Endometrium (tissue), 2 donors: Measurements from ENCODE around the gene APBA2.

Source experiments
- FAIRE-seq: peaks from 2 replicates; lab custom pipeline; 2012; peaks lifted over from hg19 to GRCh38; lab: Jason Lieb, UNC
- donor health status: control.
- donor health status: control.

The APBA2 gene

DNA sequence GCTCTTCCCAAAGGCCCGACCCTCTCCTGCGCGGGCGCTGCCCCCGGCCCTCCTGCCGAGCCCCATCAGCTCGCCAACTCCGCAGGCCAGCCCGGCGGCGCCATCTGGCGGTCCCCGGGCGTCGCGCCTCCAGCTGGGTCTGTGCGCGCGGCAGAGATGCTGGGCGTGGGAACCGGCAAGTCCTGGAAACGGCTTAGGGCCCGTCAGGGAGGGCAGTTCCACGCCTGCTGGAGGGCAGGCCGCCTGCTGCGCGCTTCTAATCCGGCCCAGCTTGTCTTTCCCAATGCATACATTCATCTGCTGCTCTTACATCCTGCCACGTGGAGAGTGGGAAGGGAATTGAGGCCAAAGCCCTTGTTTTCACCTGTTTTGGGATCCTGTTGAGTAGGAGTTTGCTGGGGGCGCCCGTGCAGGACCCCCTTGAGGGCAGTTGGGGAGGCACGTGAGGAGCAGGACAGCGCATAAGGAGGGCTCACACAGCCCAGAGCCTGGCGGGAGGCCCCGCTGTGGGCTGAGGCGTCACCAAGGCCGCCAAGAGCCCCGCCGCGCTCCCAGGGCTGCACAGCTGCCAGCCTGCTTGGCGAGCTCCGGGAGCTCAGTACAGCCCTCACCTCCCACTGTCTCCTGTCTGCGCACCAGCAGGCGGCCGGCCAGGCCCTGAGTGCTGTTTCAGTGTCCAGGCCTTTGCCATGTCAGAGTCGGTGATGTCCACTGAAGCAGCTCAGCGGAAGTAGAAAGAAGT is 218.2 kb downstream of the APBA2 start:
- no peak for FAIRE-seq

DNA sequence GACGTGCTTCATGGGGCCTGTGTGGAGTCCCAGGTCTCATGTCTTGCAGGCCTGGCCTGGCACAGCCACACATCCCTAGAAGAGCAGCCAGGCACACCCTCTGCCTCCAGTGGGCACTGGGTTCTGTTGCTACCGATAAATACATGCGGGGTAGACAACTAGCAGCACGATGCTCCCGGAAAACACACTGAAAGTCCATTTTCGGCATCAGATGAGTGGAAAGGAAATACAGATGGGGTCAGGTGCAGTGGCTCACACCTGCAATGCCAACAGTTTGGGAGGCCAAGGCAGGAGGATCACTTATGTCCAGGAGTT is 218.7 kb downstream of the APBA2 start:
- no peak for FAIRE-seq

DNA sequence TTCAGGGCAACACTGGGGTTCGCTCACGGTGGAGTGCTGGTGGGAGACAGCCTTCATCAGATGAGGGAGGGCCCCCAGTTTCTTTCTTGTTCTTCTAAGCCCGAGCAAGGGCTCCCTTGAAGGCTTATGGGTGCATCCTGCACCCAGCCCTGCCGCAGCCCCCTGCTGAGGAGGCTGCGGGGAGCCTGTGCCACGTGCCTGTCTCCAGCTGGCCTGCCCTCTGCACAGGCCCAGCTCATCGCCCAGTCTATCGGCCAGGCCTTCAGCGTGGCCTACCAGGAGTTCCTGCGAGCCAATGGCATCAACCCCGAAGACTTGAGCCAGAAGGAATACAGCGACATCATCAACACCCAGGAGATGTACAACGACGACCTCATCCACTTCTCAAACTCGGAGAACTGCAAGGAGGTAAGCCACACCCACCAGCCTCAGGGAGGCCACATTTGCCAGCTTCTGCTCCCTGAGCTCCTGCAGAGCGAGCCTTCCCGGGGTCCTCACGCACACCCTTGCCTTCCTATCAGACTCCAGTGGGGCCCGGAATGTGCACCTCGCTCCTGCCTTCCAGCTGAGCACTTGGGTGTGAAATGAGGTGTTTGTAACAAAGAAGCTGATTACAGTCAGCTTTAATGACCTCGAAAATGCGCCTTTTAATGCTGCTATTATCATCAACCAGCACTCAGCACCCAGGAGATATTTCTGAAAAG is 219.5 kb downstream of the APBA2 start:
- no peak for FAIRE-seq

DNA sequence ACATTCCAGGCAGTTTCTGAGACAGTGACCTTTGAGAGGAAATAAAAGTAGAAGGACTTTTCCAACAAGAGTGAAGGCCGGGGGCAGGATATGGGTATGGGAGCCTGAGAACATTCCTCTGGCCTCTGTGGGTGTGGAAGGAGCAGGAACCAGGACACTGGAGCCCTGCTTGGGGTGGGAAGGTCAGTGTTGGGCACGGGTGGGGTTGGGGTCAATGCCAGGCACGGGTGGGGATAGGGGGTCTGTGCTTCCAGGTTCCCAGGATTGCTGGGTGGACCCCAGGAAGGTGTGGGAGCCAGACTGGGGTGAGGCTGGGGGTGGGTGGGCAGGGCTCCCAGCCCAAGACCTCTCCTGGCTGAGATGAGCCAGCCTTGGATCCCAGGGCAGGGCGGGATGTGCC is 220.3 kb downstream of the APBA2 start:
- FAIRE-seq = no peak

DNA sequence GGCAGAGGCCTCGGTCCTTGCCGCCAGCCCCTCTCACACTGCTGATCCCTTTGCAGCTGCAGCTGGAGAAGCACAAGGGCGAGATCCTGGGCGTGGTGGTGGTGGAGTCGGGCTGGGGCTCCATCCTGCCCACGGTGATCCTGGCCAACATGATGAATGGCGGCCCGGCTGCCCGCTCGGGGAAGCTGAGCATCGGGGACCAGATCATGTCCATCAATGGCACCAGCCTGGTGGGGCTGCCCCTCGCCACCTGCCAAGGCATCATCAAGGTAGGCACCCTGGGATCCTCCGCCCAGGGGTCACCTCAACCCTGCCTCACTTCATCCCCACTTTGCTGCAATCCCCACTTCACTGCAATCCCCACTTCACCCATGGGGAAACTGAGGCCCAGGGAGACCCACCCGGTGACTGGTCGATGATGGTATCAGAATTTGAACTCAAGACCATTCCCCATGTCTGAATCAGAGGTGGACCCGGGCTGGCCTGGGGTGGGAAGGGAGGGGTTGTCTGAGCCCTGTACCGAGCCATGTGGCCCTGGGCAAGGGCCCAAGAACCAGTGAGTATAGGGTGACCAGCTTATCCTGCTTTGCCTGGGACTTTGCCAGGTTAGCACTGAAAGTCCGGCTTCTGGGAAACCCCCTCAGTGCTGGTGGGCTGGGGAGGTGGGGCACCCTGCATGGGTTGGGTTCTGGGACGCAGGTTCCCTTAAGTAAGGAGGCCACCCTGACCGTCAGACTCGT is 220.9 kb downstream of the APBA2 start:
- FAIRE-seq = no peak

DNA sequence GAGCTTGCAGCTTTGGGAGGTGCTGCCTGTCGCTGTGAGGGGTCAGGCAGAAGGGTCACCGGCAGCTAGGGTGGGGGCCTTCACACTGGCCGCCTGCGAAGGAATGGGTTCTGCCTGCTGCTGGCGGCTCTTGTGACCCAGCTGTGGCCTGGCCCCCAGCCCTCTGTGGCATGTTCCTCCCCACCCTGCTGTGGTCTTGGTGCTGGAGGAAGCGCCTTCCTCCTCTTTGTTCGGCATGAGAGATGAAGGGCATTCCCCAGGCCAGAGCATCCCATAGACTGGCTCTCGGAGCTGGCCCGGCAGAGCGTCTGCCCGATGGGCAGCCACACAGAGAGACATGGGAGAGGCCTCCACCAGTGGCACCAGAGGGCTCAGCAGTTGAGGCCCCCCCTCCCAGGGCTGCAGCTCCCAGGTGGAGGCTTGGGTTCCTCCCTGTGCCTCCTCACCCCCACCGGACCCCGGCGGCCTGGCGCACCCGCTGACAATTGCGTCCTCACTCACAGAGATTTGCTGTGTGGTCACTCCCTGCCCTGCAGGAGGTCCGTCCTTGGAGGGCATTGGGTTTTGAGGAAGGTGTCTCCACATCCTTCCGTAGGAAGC is 221.6 kb downstream of the APBA2 start:
- no peak for FAIRE-seq

DNA sequence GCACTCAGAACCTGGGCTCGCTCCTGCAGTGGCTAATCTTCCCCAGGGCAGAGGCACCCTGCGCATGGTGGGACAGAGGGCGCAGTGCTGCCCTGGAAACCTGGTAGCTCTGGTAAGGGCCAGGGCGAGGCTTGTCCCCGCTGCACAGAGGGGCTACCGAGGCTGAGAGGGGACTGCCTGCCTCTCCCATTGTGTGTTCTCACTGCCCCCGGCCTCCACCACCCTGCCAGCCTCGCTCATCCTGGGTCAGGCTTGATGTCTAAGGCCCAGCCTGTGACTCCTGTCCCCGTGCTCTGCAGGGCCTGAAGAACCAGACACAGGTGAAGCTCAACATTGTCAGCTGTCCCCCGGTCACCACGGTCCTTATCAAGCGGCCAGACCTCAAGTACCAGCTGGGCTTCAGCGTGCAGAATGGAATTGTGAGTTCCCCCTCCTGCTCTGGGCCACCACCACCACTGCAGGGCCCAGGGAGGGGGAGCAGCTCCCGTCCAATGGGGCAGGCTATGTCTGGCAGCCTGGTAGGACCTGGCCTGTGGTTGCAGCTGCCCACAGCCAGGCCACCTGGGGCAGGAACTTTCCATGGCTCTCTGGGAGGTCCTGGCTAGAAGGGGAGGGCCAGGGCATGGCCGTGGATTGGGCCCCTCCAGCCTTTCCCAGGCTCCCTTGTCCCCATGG is 222.3 kb downstream of the APBA2 start:
- FAIRE-seq = no peak

DNA sequence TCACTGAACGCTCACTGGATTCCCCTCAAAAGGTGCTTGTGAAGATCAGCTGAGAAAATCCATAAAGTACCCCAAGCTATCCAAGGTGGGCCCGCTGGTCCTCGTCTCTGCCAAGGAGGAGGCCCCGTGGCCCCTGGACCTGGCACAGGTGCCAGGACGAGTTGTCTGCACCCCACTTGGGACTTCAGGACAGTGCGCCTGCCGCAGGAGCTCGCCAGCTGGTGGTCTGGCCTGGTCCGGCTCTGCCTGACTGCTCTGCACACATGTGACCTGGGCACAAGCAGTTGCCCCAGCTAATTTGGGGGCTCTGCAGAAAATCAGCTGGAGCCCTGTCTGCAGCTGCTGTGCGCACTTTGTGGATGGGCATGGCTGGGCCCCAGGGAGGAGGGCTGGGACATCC is 224.0 kb downstream of the APBA2 start:
- FAIRE-seq = no peak

DNA sequence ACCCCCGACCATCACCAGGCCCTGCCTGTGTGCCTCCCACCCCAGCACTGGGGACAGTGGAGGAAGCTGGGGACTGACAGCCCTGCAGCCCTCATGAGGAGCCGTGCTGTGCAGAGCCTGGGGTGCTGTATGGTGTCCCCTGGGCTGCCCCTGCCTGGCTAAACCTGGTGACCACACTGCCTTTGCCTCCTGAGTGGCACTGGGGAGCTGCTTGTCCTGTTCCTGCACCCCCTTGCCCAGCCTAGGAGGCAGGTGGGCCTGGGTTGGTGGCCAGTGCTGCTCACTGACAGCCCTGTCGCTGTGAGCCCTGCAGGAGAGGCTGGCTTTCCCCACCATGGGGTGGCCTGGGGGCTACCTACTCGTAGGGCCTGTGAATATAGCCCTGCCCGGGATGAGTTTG is 224.4 kb downstream of the APBA2 start:
- no peak for FAIRE-seq

DNA sequence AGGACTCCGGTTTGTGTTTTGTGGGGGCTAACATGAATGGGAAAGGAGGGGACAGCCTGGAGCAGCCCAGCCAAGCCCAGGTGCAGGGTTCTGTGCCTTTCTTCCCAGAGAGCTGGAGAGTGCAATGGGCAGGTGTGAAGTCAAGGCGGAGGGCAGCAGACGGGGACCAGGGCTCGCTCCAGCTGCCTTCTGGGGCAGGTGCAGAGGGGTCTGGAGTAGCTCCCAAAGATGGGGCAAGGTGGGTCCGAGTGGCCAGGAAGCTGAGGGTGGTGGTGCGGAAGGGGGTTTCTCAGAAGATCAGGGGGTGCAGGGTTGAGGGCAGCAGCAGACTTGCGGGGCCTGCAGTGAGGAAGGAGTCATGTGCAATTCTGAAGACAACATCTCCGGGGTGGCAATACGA is 225.0 kb downstream of the APBA2 start:
- FAIRE-seq = no peak

DNA sequence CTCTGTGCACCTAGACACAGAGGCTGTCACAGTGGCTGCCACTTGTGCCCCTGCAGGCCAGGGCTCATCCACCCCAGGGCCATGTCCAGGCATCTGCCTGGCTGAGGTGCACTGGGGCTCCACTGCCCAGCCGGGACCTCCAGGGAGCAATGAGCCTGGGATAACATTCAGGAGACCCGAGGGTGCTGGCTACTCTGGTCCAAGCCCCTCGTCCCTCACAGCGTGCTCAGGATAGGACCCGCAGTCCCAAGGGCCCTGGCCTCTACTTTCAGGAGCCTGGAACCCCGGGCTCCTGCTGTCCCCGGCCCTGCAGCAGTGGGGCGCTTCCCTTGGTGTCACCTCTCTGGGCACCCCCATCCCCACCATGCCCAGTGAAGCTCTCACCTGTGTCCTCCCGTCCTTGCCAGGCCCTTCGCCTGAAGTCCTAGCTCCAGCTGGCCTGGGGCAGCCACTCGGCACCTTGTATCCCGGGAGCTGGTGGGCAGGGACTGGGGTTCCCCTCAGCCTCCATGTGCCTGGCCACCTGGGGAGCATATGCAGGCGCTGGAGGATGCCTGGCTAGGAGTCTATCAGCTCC is 226.0 kb downstream of the APBA2 start:
- no peak for FAIRE-seq

DNA sequence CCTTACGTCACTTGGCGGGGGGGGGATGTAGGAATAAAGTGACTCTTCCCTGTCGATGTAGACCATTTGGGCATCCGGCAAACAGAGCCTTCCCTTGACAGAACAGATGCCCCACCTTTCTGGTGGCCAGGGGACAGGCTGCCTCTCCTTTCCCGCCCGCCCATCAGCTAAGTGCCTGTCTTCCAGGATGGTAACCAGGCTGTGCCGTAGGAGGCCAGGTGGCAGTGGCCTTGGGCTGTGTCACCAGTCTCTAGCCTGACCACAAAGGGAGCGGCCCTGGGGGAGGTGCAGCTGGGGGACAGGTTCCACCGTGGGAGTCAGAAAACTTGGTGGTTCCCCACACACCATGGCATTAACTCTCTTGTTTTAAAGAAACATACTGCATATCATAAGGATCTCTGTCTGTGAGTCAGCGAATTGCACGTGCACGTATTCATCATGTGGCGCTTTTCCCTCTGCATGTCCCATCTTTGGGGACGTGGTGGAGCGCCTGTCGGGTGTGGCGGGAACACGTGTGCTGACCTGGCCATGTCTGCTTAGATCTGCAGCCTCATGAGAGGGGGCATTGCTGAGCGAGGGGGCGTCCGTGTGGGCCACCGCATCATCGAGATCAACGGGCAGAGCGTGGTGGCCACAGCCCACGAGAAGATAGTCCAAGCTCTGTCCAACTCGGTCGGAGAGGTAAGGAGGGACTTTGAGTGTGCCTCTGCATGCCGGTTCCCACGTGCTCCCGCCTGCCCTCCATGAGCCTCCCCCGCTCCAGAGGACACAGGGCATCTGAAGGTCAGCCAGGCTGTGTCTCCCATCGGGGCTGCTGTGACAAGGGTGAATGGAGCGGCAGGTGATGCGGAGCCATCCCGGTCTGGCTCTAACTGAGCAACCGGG is 227.8 kb downstream of the APBA2 start:
- no peak for FAIRE-seq

DNA sequence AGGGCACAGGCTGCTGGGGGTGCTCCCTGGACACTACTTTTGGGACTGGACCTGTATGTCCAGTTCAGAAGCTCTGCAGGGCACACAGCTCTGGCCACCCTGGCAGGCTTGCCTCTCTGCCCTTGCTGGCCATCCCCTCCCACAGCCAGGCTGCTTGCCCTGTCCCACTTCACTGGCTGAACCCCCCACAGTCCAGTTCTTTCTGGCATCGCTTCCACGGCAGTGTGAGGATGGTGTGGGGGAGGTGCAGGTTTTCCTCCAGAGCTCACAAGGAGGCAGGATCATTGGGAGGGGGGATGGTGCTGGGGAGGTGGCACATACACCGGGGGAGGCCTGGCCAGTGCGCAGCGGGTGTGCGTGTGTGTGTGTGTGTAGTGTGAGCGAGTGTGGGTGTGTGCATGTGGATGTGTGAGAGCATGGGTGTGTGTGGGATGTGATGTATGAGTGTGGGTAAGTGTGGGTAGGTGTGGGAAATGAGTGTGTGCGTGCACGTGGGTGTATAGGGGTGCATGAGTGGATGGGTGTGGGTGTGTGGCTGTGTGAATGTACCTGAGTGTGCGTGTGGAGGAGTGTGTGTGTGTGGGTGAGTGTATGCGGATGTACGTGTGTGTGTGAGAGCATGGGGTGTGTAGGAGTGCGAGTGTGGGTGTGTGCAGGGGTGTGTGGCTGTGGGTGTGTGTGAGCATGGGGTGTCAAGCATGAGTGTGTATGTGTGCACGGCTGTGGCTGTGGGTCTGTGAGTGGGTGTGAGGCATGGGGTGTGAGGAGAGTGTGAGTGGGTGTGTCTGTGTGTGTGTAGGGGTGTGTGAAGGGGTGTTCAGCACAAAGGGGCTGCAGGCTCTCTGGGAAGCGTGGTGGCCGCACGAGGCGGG is 228.7 kb downstream of the APBA2 start:
- no peak for FAIRE-seq

DNA sequence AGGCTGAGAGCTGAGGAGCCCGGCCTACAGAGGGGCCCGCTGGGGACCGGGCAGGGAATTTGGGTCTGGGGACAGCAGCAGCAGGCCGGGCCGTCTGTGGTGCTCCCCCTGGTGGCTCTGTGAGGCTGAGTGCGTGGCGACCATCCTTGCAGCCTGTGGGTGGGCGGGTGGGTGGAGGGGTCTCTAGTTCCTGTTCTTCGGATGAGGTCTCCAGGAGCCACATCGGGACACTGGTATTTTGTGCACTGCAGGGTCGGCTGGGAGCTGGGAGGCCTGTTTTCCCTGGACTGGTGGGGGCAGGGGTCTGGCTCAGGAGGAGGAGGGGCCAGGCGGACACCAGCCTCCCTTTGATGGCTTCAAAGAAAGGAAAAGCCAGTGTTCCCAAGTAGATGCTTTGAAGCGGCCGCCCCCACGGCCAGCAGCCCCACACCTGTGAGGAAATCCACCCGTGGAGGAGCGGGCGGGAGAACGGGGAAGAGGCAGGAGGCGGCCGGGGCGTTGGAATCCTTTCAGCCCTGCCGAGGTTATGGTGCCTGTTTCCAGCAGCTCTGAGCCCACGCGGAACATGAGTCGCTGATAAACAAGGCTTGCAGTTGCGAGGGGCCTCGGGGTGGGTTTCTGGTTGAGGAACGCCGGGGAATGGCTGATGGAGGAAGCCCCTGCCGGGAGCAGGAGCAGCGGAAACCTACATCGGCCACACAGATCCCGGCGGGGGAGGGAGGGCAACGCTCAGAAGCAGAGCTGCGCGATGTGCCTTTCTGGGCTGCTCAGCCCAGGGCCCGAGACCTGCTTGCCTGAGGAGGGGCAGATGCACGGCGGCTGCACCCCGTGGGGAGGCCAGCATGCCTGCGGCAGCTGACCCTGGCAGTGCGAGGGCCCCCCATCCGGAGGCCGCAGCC is 229.6 kb downstream of the APBA2 start:
- FAIRE-seq = no peak

DNA sequence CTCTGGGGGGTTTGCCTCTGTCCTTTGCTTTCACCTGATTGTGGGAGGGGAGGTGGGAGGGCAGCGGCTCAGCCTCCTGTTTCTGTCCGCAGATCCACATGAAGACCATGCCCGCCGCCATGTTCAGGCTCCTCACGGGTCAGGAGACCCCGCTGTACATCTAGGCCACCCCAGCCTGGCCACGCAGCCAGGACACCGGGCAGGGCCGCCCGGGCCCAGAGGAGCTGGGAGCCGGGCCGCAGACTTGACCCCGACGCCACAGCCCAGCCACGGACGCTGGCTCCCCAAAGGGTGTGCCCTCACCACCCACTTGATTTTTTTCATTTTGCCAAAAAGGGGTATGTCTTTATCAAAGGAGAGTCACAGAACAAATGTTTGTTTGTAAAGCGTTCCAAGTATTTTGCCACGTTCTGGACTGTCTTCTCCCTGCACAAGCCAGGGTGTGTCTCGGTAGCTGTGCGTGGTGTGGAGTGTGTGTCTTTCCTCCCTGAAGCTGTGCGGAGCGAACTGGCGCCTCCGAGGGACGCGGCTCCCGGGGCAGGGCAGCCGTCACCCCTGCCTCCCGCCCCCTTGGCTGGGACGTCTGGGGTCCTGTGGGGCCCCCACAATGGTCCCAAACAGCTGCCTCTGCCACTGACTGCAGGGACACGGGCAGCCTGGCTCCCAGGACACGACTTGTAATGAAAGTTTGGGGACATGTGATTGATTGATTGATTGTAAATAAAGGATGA is 231.4 kb downstream of the APBA2 start:
- no peak for FAIRE-seq

DNA sequence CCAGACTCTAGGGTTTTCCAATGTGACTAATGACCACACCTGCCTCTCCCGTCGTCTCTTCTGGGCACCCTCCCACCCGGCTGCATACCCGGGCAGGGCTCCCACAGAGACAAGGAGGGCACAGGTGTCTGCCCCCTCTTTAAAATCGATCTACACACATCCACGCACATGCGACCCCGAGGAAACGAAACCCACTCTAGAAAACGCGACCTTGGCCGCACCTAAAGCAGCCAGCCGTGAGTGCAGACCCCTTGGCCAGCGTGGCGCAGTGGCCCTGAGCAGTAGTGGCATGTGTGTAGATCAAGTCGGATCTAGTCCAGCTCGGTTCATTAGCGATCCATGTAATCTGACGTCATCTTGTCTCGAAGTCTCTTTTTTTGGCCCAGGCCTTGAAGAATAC is 232.0 kb downstream of the APBA2 start:
- FAIRE-seq = no peak

DNA sequence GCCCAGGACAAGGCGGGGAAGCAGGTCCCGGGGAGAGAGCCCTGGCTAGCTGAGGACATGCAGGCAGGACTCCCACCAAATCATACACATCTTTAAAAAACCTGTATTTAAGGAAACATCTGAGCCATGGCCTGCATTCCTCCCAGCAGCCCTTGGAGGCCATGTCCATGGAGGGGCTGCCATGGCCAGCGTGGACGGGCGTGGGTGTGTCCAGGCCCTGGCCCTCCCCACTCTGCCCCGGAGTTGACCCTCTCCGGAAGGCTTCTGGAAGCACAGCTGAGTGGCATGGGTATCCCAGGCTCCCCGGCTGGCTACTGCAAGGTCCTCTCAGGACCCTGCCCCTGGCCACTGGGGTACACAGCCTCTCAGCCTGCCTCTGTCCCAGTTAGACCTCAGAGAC is 234.1 kb downstream of the APBA2 start:
- no peak for FAIRE-seq
